ENCODE measurements around the gene CYP11A1.
A peak's percentile ranks its signal among the peaks of the same experiment; 100 is the strongest.

The CYP11A1 gene

GRCh38 chr15:74324714-74325113 lies 42.7 kb downstream of the CYP11A1 start:
- no peak for TF ChIP-seq CTCF (IDR thresholded peaks at IDR 0.05; ENCODE audit: control extremely low read depth, extremely low read depth, low read depth, missing control alignments)
- DNase-seq (ENCODE audit: extremely low spot score), result no peak
- POLR2A ChIA-PET, result no interaction called here
- CTCF ChIA-PET, result interaction anchor here (2.2 to 8.5 kb wide), 3 partner anchors 14 to 352 kb away, joined by 6 to 100 read pairs (median 78); partner anchors contain the start of gene ISLR2

DNA sequence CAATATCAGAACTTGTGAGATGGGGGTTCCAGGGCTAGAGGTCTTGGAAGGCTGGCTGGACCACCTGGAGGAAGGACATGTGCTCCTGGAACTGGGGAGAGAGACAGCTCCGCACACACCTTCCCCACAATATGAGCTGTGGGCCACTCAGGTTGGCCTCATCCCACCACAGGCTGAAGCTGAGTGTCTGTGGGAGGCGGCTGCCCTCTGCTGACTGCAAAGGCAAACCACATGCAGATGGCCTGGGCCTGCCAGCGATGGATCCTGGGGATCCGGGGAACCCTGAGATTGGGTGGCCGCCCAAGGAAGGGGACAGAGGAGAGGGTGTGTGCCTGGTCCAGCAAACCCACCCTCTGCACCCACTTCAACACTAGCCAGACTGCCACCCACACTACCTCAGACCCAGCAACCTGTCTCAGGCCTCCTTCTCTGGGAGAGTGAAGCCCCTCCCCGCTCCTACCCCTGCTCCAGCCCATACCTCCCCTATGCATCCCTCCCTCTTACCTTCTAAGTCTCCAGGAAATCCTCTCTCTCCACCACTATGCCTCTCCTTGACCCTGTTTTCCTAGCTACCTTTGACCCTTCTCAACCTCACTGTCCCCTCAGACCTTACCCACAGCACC lies 44.8 kb downstream of the CYP11A1 start:
- ChIA-PET POLR2A (no interaction called here), CTCF (interaction anchor here (0.6 to 8.5 kb wide), 29 partner anchors 10 to 635 kb away, joined by 3 to 100 read pairs (median 3); partner anchors contain the start of gene ISLR2)
- peak; percentile 98 for TF ChIP-seq CTCF (IDR thresholded peaks at IDR 0.05; ENCODE audit: control extremely low read depth, extremely low read depth, low read depth, missing control alignments)
- peak; percentile 86 for DNase-seq (ENCODE audit: extremely low spot score)

- CTCF ChIA-PET, result interaction anchor here (0.6 to 8.5 kb wide), 29 partner anchors 10 to 954 kb away, joined by 3 to 100 read pairs (median 4); partner anchors contain the start of genes ISLR2 and PML
- peak; percentile 79 for TF ChIP-seq CTCF (IDR thresholded peaks at IDR 0.05; ENCODE audit: control extremely low read depth, extremely low read depth, low read depth, missing control alignments)
- POLR2A ChIA-PET, result no interaction called here
- peak; percentile 50 for DNase-seq (ENCODE audit: extremely low spot score)
Observed at GRCh38 chr15:74320352-74321247, 46.8 kb downstream of the CYP11A1 start.

DNA sequence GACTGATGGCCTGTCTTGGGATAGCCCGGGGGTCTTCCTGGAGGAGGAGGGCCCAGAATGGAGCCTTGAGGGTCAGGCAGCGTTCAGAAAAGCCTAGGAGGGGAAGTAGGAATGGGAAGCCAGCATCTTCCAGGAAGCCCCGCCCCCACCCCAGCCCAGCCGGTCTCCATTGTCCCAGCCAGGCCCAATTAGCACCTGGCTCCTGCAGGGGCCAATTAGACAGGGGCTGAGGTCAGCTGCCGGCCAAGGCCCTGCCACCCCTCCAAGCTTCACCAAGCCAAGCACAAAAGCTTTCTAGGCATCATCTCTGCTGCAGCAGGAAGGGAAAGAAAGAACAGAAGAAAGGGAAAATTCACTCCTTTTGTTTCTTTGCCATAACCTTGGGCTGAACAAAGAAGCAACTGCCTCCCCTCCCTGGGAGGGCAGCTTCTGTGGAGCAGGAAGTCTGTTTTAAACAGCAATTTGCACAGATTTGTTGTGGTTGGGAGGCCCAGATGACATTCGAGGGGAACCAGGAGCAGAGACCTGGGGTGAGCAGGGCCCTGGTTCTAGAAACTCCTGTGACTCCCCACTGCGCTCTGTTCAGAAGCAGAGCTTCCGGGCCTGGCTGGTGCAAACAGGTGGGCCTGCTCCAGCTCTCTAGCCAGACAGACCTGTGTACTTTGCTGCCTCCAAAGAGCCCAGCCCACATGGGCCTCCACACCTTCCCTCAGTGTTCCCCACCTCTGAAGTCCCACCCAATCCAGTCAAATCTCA lies 47.7 kb downstream of the CYP11A1 start:
- DNase-seq (ENCODE audit: extremely low spot score), result no peak
- CTCF ChIA-PET, result interaction anchor here (0.9 to 8.5 kb wide), 15 partner anchors 9 to 369 kb away, joined by 3 to 100 read pairs (median 5); partner anchors contain the start of gene ISLR2
- no peak for TF ChIP-seq CTCF (IDR thresholded peaks at IDR 0.05; ENCODE audit: control extremely low read depth, extremely low read depth, low read depth, missing control alignments)
- POLR2A ChIA-PET, result no interaction called here

DNA sequence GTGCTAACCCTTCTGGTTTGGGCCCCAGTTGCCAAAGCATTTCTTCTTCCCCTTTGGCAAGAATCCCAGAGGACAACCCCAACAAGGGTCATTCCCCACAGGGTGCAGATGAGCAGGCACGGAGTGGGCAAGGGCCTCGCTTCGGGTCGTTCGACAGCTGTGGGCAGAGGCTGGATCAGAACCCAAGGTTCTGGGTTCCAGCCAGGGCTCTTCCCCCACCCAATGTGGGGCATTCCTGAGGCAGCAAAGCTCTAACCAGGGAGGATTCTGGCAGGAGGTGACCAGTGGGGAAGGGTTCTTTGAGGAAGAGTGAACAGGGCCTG lies 48.3 kb downstream of the CYP11A1 start:
- TF ChIP-seq CTCF (IDR thresholded peaks at IDR 0.05; ENCODE audit: control extremely low read depth, extremely low read depth, low read depth, missing control alignments), result no peak
- CTCF ChIA-PET, result interaction anchor here (1.6 to 8.5 kb wide), 6 partner anchors 8 to 346 kb away, joined by 3 to 100 read pairs (median 36); partner anchors contain the start of gene ISLR2
- DNase-seq (ENCODE audit: extremely low spot score), result no peak
- POLR2A ChIA-PET, result no interaction called here
